Kidney (tissue), 14 donors: ENCODE data around the gene ANKRD6. TPM values are rescaled to one million over a fixed set of nuclear protein-coding genes. Genes with fewer than 3 reads are reported as not detected.

Experiments used
- DNase-seq, 5 donors: peaks; one replicate each; pipeline ENCODE4 v3.0.0-alpha.2; 2013 to 2020
- FAIRE-seq: peaks from 2 replicates; lab custom pipeline; 2012; peaks lifted over from hg19 to GRCh38; lab: Jason Lieb, UNC
- H3K27ac ChIP-seq, 2 donors: one replicate each; pipeline ENCODE4 v1.7.0; 2013; ENCODE audit warnings: low read depth in 2 of 2, low read length in 2 of 2, inconsistent platforms in 1 of 2
- H3K27me3 ChIP-seq: one replicate; pipeline ENCODE4 v1.7.1; 2013; ENCODE audit warnings: low read length, inconsistent platforms; ENCODE audit not compliant: control insufficient read depth, insufficient read depth
- H3K36me3 ChIP-seq, 3 donors: one replicate each; pipeline versions ENCODE4 v1.7.0 to v1.7.1; 2013; ENCODE audit warnings: low read length in 3 of 3, control low read depth in 1 of 3, inconsistent platforms in 1 of 3; ENCODE audit not compliant: insufficient read depth in 3 of 3, control insufficient read depth in 2 of 3
- H3K4me1 ChIP-seq, 3 donors: one replicate each; pipeline versions ENCODE4 v1.7.0 to v1.7.1; 2013; ENCODE audit warnings: low read length in 3 of 3, inconsistent platforms in 1 of 3, low read depth in 1 of 3; ENCODE audit not compliant: control insufficient read depth in 2 of 3, insufficient read depth in 2 of 3
- H3K4me3 ChIP-seq, 3 donors: one replicate each; pipeline versions ENCODE4 v1.7.0 to v1.8.1; 2013; ENCODE audit warnings: low read length in 3 of 3, control low read depth in 1 of 3, inconsistent platforms in 1 of 3
- H3K9ac ChIP-seq, 3 donors: one replicate each; pipeline versions ENCODE4 v1.7.0 to v1.7.1; 2013; ENCODE audit warnings: low read length in 3 of 3, control low read depth in 1 of 3, inconsistent platforms in 1 of 3
- H3K9me3 ChIP-seq, 3 donors: one replicate each; pipeline versions ENCODE4 v1.7.0 to v1.7.1; 2013; ENCODE audit warnings: low read length in 3 of 3, control low read depth in 1 of 3, inconsistent platforms in 1 of 3; ENCODE audit not compliant: control insufficient read depth in 2 of 3, insufficient read depth in 1 of 3
- intact Hi-C: fragments of 100-400 bp; cut with DNase I; formaldehyde crosslinking; loops from one replicate; pipeline ENCODE4 v1.11.1; 2022
- polyA plus RNA-seq: library from polyadenylated mRNA; stranded (reverse); fragments of 350-450 nt; fragmentation: Illumina TruSeq; extraction: RNeasy Lipid Tissue Mini Kit (QIAGEN cat#74804); gene quantifications from one replicate; pipeline ENCODE4 v1.2.3, GENCODE V29; 2014; ENCODE audit warnings: low read depth, low replicate concordance; ENCODE audit not compliant: insufficient read depth
- total RNA-seq: library from RNA; stranded (reverse); fragmentation: NEBNext Ultra II Directional; extraction: Animal tissue kit (Norgen Biotek cat#: 25700); gene quantifications from one replicate; pipeline ENCODE4 v1.2.1, GENCODE V29; 2021
- TF ChIP-seq, protein P1 (sequence below): IDR thresholded peaks from 3 replicates; pipeline ENCODE4 v1.5.1; 2012; ENCODE audit warnings: mild to moderate bottlenecking, moderate library complexity, borderline replicate concordance; ENCODE audit not compliant: insufficient read depth; ENCODE audit errors: extremely low read depth
- donor health status: control.
- donor health status: control.
- donor health status: control.
- donor health status: control.
- donor health status: control.
- donor health status: DM: yes; HTN: yes; CAD: no.
- donor health status: Normal renal cell carcinoma (clear cell type).

The ANKRD6 gene
- total and polyA plus RNA-seq, 2 donors from 2014 or later: 10.3 to 29.5 TPM

GRCh38 chr6:89660981-89661380 lies 228.0 kb downstream of the ANKRD6 start:
- Histone ChIP-seq H3K4me1 (no peaks in the 10 kb centered on the region), H3K27me3 (no peaks in the 10 kb centered on the region), H3K4me3 (no peak overlapping the region), H3K9me3 (no peaks in the 10 kb centered on the region), H3K9ac (no peak overlapping the region), H3K36me3 (peaks cover 8 to 46% (median 37%) of the 10 kb centered on the region in 3 donors), H3K27ac (no peak overlapping the region)
- FAIRE-seq: no peak
- intact Hi-C loops: no loop called here
- TF ChIP-seq, protein P1, sequence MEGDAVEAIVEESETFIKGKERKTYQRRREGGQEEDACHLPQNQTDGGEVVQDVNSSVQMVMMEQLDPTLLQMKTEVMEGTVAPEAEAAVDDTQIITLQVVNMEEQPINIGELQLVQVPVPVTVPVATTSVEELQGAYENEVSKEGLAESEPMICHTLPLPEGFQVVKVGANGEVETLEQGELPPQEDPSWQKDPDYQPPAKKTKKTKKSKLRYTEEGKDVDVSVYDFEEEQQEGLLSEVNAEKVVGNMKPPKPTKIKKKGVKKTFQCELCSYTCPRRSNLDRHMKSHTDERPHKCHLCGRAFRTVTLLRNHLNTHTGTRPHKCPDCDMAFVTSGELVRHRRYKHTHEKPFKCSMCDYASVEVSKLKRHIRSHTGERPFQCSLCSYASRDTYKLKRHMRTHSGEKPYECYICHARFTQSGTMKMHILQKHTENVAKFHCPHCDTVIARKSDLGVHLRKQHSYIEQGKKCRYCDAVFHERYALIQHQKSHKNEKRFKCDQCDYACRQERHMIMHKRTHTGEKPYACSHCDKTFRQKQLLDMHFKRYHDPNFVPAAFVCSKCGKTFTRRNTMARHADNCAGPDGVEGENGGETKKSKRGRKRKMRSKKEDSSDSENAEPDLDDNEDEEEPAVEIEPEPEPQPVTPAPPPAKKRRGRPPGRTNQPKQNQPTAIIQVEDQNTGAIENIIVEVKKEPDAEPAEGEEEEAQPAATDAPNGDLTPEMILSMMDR: no peak
- no peak for DNase-seq

GRCh38 chr6:89661559-89661958 lies 228.6 kb downstream of the ANKRD6 start:
- Histone ChIP-seq H3K36me3 (peaks cover 8 to 48% (median 36%) of the 10 kb centered on the region in 3 donors), H3K4me1 (no peaks in the 10 kb centered on the region), H3K9me3 (no peaks in the 10 kb centered on the region), H3K27ac (no peak overlapping the region), H3K9ac (no peak overlapping the region), H3K27me3 (no peaks in the 10 kb centered on the region), H3K4me3 (no peak overlapping the region)
- FAIRE-seq: no peak
- TF ChIP-seq, protein P1: no peak
- intact Hi-C loops: no loop called here
- DNase-seq: no peak

GRCh38 chr6:89662659-89663223 lies 229.8 kb downstream of the ANKRD6 start:
- Histone ChIP-seq H3K4me1 (no peaks in the 10 kb centered on the region), H3K27me3 (no peaks in the 10 kb centered on the region), H3K4me3 (no peak overlapping the region), H3K9ac (no peak overlapping the region), H3K9me3 (no peaks in the 10 kb centered on the region), H3K36me3 (peaks cover 5 to 43% (median 26%) of the 10 kb centered on the region in 3 donors), H3K27ac (no peak overlapping the region)
- TF ChIP-seq, protein P1: no peak
- no peak for DNase-seq
- intact Hi-C loops: no loop called here
- no peak for FAIRE-seq
